LNCaP clone FGC (cell line): Measurements from ENCODE around the gene RBMXL2.

Experiments
- DNase-seq: peaks from one replicate; pipeline ENCODE4 v3.0.0-alpha.2; 2011; ENCODE audit warnings: low read depth
- H3K4me3 ChIP-seq: 2 replicates; pipeline ENCODE4 v1.5.1; 2011; ENCODE audit warnings: mild to moderate bottlenecking, low read depth, low read length, control low read depth
- TF ChIP-seq, protein P1 (sequence below): IDR thresholded peaks from 2 replicates; pipeline ENCODE4 v1.5.1; 2012; ENCODE audit warnings: mild to moderate bottlenecking; ENCODE audit not compliant: control insufficient read depth, insufficient read depth; ENCODE audit errors: extremely low read depth

Gene RBMXL2

DNA sequence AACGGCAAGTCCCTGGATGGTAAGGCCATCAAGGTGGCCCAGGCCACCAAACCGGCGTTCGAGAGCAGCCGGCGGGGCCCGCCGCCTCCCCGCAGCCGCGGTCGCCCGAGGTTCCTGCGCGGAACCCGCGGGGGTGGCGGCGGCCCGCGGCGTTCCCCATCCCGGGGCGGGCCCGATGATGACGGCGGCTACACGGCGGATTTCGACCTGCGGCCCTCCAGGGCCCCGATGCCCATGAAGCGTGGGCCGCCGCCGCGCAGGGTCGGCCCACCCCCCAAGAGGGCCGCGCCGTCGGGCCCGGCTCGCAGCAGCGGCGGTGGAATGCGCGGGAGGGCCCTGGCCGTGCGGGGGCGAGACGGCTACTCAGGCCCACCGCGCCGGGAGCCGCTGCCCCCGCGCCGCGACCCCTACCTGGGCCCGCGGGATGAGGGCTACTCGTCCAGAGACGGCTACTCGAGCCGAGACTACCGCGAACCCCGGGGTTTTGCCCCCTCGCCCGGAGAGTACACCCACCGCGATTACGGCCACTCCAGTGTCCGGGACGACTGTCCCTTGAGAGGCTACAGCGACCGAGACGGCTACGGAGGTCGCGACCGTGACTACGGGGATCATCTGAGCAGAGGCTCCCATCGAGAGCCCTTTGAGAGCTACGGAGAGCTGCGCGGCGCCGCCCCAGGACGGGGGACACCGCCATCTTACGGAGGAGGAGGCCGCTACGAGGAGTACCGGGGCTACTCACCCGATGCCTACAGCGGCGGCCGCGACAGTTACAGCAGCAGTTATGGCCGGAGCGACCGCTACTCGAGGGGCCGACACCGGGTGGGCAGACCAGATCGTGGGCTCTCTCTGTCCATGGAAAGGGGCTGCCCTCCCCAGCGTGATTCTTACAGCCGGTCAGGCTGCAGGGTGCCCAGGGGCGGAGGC lies 792 bp downstream of the RBMXL2 start:
- DNase-seq: no peak
- TF ChIP-seq, protein P1, sequence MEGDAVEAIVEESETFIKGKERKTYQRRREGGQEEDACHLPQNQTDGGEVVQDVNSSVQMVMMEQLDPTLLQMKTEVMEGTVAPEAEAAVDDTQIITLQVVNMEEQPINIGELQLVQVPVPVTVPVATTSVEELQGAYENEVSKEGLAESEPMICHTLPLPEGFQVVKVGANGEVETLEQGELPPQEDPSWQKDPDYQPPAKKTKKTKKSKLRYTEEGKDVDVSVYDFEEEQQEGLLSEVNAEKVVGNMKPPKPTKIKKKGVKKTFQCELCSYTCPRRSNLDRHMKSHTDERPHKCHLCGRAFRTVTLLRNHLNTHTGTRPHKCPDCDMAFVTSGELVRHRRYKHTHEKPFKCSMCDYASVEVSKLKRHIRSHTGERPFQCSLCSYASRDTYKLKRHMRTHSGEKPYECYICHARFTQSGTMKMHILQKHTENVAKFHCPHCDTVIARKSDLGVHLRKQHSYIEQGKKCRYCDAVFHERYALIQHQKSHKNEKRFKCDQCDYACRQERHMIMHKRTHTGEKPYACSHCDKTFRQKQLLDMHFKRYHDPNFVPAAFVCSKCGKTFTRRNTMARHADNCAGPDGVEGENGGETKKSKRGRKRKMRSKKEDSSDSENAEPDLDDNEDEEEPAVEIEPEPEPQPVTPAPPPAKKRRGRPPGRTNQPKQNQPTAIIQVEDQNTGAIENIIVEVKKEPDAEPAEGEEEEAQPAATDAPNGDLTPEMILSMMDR: no peak

DNA sequence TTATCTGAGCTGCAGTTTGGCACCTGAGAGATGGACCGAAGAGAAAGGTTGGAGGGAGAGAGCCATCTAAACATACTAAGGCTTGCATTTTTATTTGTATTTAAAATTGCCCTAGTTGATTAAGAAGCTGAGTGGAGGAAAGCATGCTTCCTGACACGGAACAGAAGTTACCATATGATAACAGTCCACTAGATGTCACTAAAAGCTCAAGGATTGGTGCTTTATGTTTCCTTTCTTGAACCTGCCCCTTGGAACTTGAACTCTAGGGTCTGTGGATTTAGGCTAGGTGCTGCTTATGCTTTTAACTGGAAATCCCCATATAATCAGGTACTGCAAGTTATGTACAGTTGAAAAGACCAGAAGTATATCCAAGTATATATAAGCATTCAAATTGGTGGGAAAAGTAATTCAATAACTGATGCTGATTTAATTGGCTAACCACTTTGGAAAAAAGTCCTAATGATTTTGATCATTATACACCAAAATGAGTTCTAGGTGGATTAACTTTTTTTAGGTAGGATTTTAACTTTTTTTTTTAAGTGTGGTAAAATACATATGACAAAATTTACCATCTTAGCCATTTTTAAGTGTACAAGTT lies 9.5 kb downstream of the RBMXL2 start:
- TF ChIP-seq, protein P1: peak; percentile 79
- no peak overlapping the region for H3K4me3 ChIP-seq
- peak; percentile 33 for DNase-seq

More for the DNA sequence above, 792 bp downstream of the RBMXL2 start:
- no peak overlapping the region for H3K4me3 ChIP-seq

DNA sequence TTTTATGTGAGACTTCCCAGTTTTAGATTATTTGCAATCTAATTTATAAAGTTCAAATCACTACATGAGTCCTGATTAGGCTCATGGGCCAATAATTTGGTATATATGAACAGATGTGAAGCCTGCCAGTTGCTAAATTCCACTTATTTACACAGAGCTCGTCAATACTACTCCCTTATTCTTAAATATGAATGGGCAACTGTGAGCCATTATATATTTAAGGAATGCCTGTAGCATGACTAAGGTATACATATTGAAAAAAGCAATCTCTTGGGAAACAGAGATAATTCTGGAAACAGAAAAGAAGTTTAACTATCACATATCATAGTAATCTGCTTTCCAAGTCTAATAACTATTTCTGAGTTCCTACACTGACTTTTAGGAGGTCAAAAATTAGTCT lies 27.0 kb downstream of the RBMXL2 start:
- DNase-seq: no peak
- TF ChIP-seq, protein P1: no peak
- H3K4me3 ChIP-seq: no peak overlapping the region

- TF ChIP-seq, protein P1: no peak
- no peak overlapping the region for H3K4me3 ChIP-seq
- DNase-seq: no peak
These were observed 27.6 kb downstream of the RBMXL2 start for GRCh38 chr11:7116370-7116769.

DNA sequence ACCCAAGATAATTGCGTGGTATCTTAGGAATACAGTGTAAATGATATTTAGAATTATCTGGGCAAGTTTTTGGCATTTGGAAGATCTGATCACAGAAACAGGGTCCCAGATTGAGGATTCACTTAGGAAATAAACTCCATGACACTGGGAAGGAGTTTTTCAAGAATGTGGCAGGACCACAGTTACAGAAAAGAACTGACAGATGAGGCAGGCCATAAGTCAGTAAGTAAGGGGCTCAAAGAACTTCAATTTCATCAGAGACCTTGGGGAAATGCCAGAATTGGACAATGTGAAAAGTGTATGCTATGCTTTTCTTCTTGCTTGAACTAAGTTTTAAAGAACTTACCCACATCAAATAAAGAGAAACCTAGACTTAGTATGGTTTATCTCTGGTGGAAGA lies 49.3 kb downstream of the RBMXL2 start:
- TF ChIP-seq, protein P1: no peak
- no peak for DNase-seq

More for the DNA sequence above, 49.3 kb downstream of the RBMXL2 start:
- no peak overlapping the region for H3K4me3 ChIP-seq
